SK-N-MC (cell line): Measurements from ENCODE around the gene IQGAP3.
"Not testable (repeated sequence)": the region's sequence is repeated elsewhere in the genome, so short reads cannot be mapped to it uniquely, and the experiment has no call there.

ENCODE experiments used
- DNase-seq: peaks from one replicate; pipeline ENCODE4 v3.0.0-alpha.2; 2011; ENCODE audit warnings: low read depth, low spot score
- H3K27ac ChIP-seq: fragments of 200-600 bp; sonication (generic); 2 replicates; pipeline ENCODE4 v1.5.1; 2016; ENCODE audit warnings: mixed run types
- H3K36me3 ChIP-seq: fragments of 200-600 bp; sonication (generic); 2 replicates; pipeline ENCODE4 v1.6.1; 2017; ENCODE audit warnings: antibody characterized with exemption, low read length, mixed read lengths; ENCODE audit not compliant: insufficient read depth
- H3K4me3 ChIP-seq: fragments of 200-600 bp; sonication (generic); 2 replicates; pipeline ENCODE4 v1.5.1; 2016
- H3K9ac ChIP-seq: fragments of 200-600 bp; sonication (generic); 2 replicates; pipeline ENCODE4 v1.8.0; 2017; ENCODE audit warnings: mixed run types, mixed read lengths; ENCODE audit not compliant: insufficient read length
- H3K9me3 ChIP-seq: fragments of 200-600 bp; sonication (generic); 2 replicates; pipeline ENCODE4 v1.6.1; 2017; ENCODE audit warnings: low read depth, mild to moderate bottlenecking, antibody characterized with exemption, low read length, moderate library complexity, mixed read lengths
- EZH2 ChIP-seq: fragments of 200-600 bp; sonication (generic); IDR thresholded peaks from one replicate; pipeline ENCODE4 v1.6.1; 2017; ENCODE audit warnings: antibody characterized with exemption
- FOXP2 ChIP-seq: optimal IDR thresholded peaks from 2 replicates; pipeline ENCODE3; 2011; ENCODE audit warnings: mild to moderate bottlenecking, moderate library complexity; ENCODE audit not compliant: insufficient read depth; ENCODE audit errors: extremely low read length, control extremely low read depth
- POLR2AphosphoS5 ChIP-seq: IDR thresholded peaks from 2 replicates; pipeline ENCODE4 v1.6.1; 2012; ENCODE audit warnings: mild to moderate bottlenecking, low read depth, low read length, borderline replicate concordance

IQGAP3 gene

DNA sequence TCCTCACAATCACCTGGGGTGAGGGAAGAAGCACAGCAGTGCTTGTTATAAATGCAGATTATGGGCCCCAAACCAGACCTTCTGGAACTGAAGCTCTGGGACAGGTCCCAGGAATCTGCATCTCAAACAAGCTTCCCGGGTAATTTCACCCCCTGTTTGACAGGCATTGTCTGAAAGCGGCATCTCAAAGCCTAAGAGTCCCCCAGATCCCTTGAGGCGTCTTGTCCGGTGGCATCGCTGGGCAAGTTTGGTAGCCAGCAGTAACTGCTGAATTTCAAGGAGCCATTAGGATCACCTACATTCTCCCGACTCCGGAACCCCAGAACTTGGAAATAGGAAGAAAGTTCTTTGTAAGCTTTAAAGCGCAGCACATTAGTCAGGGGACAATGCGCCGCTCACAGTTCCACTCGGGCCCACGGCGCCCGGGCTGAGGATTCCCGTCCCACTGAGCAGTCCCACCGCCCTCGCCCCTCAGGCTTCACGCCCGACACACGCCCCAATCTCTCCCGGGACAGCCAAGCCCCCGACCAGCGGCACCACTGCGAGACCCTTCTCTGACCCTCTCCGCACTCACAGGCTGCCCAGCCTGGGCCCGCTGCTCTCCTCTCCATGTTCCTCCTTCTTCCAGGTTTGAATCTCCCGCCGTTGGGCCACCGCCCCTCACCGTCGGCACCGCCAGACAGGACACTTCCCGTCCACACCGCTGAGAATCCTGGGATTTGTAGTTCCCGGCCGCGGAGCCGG, at the start of gene IQGAP3:
TSS of gene IQGAP3 (minus strand) at position 647 of the 744 bp plus-strand sequence. CDS start at position 611, 36 bp downstream.
- H3K9ac ChIP-seq = peak within 1 kb of the TSS; percentile 79
- no peak for DNase-seq
- H3K27ac ChIP-seq = peak within 1 kb of the TSS; percentile 81; the same call in 1 of the 2 replicates

DNA sequence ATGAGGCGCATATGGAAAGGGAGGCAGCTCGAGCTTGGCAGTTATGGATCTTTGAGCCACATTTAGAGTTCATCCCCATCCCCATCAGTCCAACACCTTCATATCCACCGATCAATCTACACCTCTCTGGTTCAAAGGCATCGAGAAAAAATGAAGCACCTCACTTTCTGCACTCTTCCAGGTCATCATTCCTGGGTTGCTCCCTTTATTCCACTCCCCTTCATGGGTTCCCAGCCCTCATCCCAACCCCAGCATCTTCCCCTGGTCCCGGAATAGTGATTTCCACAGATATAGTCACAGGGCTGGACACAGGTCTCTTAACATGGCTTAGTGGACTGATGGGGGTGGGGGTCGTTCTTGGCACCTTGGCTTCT, 47.2 kb upstream of the IQGAP3 start:
- no peak for DNase-seq
- Histone ChIP-seq H3K9me3 (no peaks in the 10 kb centered on the region), H3K36me3 (no peaks in the 10 kb centered on the region), H3K27ac (no peak overlapping the region), H3K4me3 (no peak overlapping the region), H3K9ac (no peak overlapping the region)
- no peak for TF ChIP-seq EZH2
- TF ChIP-seq FOXP2 = no peak
- TF ChIP-seq POLR2AphosphoS5 = no peak

More for the DNA sequence above, at the start of gene IQGAP3:
- peaks cover 7% of the 10 kb centered on the region for H3K36me3 ChIP-seq
- no peaks in the 10 kb centered on the region for H3K9me3 ChIP-seq
- H3K4me3 ChIP-seq = peak within 1 kb of the TSS; percentile 98
- TF ChIP-seq EZH2 = no peak
- TF ChIP-seq POLR2AphosphoS5 = peak; percentile 47; the same call in 1 of the 2 replicates

DNA sequence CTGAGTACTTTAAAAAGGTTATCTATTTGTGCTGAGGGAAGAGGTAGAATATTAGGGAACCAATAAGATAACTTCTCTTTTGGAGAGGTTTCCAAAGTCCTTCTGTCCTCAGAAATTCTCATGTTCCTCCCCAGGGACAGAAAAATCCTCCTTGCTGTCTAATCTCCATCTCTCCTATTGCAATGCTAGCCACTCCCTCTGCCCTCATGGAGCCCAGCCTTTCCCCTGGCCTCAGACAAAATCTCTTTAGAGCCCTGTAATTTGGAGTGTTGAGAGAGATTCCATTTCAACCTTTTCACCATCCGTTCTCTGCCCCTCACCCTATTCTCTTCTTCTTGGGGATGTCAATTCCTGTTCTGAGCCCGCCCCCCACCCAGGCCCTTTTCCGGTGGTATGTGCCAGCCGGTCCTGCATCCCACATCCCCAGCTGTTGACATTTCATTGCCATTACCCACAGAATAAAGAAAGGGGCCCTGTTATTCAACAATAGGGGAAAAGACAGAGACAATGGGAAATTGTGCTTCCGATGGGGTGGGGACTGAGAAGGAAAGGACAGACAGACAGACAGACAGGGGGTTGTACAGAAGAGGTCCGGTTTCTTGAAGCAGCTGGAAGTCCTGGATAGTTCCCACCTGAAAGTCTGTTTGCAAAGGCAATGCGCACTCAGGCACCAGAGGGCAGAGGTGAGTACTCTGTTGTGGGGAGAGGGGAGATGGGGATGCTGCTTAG, 46.7 kb upstream of the IQGAP3 start, which contains the start of gene HAPLN2:
TSS of gene HAPLN2 (plus strand) at position 563 of the 729 bp plus-strand sequence. CDS start 4,076 bp downstream, outside the sequence.
- TF ChIP-seq POLR2AphosphoS5 (no peak), EZH2 (no peak), FOXP2 (no peak)
- H3K36me3 ChIP-seq = no peaks in the 10 kb centered on the region
- no peaks in the 10 kb centered on the region for H3K9me3 ChIP-seq
- no peak within 1 kb of the TSS for H3K4me3 ChIP-seq
- H3K9ac ChIP-seq = no peak within 1 kb of the TSS
- H3K27ac ChIP-seq = no peak within 1 kb of the TSS
- DNase-seq = no peak

- Histone ChIP-seq H3K27ac (no peak overlapping the region), H3K4me3 (no peak overlapping the region), H3K9me3 (no peaks in the 10 kb centered on the region), H3K9ac (no peak overlapping the region), H3K36me3 (no peaks in the 10 kb centered on the region)
- no peak for DNase-seq
- no peak for TF ChIP-seq EZH2
- TF ChIP-seq POLR2AphosphoS5 = no peak
Measured at GRCh38 chr1:156616463-156616862, 44.1 kb upstream of the IQGAP3 start.

GRCh38 chr1:156615946-156616345, 43.6 kb upstream of the IQGAP3 start:
- Histone ChIP-seq H3K9ac (no peak overlapping the region), H3K4me3 (no peak overlapping the region), H3K36me3 (no peaks in the 10 kb centered on the region), H3K27ac (no peak overlapping the region), H3K9me3 (no peaks in the 10 kb centered on the region)
- no peak for TF ChIP-seq POLR2AphosphoS5
- no peak for TF ChIP-seq EZH2
- TF ChIP-seq FOXP2 = no peak
- DNase-seq = no peak

DNA sequence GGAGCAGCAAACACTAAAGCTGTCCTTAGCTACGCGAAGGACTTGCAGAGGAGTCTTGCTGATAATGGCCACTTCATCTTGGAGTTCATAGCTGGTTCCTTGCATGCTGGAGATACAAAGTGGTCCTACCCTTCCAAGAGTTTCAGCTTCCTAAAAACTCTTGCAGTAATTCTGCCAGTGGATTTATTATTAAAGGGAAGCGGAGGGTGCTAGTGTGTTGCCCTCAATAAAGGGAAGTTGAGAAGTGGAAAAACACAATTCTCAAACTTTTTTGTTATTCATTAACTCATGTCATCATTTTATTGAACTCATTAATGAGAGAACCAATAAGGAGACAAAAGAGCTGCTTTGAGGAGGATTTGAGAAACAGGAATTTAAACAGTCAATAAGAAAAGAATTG, 40.3 kb upstream of the IQGAP3 start:
- TF ChIP-seq FOXP2 (no peak), POLR2AphosphoS5 (no peak), EZH2 (no peak)
- Histone ChIP-seq H3K27ac (no peak overlapping the region), H3K4me3 (no peak overlapping the region), H3K36me3 (no peaks in the 10 kb centered on the region), H3K9ac (no peak overlapping the region), H3K9me3 (no peaks in the 10 kb centered on the region)
- DNase-seq = no peak

GRCh38 chr1:156610072-156610471, 37.7 kb upstream of the IQGAP3 start:
- not testable (repeated sequence) for H3K27ac ChIP-seq, DNase-seq, H3K9ac ChIP-seq, H3K9me3 ChIP-seq, H3K4me3 ChIP-seq, H3K36me3 ChIP-seq

GRCh38 chr1:156608981-156609380, 36.6 kb upstream of the IQGAP3 start:
- no peak overlapping the region for H3K4me3 ChIP-seq
- no peak for DNase-seq

More at GRCh38 chr1:156608981-156609380, 36.6 kb upstream of the IQGAP3 start:
- Histone ChIP-seq H3K27ac (no peak overlapping the region), H3K9ac (no peak overlapping the region), H3K9me3 (no peaks in the 10 kb centered on the region), H3K36me3 (no peaks in the 10 kb centered on the region)
- TF ChIP-seq EZH2 (no peak), POLR2AphosphoS5 (no peak), FOXP2 (no peak)
